ENCODE data around the gene GPR65. TPM values are rescaled to one million over a fixed set of nuclear protein-coding genes. Genes with fewer than 3 reads are reported as not detected.

The GPR65 gene, protein sequence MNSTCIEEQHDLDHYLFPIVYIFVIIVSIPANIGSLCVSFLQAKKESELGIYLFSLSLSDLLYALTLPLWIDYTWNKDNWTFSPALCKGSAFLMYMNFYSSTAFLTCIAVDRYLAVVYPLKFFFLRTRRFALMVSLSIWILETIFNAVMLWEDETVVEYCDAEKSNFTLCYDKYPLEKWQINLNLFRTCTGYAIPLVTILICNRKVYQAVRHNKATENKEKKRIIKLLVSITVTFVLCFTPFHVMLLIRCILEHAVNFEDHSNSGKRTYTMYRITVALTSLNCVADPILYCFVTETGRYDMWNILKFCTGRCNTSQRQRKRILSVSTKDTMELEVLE
- not detected in 2 replicates for total RNA-seq (2014; rRNA removed; shearing (Covaris generic))

DNA sequence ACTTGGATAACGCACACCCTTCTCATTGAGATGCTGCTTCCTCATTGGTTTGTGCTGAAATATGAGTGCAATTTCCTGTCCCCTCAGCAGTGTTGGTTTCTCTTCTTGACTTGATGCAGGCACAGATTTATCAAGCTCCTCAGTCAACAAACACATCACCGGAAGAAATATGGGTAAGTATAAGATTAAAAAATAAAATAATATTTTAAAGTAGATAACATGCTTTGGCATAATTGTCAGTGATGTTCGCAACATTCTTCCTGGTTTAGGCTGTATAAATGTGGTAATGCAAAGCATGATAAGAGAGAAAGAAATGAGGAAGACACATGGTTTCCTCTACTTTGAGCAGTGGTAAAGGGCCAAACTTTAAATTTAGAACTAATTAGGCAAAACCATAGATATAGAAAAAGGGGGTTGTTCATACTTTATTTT, at the start of gene GPR65:
TSS of gene GPR65 (plus strand) at position 86 of the 432 bp plus-strand sequence. CDS start 5,713 bp downstream, outside the sequence.
- no peak for DNase-seq (ENCODE audit: low spot score)

DNA sequence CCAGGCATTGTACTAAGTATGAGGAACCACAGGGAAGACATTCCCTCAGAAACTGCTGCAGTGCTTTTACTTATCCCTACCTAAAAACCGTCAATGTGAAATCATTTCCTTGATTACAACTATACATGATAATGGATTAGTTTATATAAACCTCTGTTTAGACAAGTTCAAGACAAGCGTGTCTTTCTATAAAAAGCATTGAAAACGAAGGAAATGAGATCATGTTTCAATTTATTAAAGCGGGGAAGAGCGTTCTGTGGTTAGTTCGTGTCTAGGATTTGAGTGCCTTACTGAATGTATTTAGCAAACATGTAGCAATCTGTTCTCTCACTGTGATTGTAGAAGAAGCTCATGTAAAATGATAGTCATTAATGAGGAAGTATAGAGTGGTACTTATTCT, 49.4 kb upstream of the GPR65 start:
- DNase-seq (ENCODE audit: low spot score): no peak

DNA sequence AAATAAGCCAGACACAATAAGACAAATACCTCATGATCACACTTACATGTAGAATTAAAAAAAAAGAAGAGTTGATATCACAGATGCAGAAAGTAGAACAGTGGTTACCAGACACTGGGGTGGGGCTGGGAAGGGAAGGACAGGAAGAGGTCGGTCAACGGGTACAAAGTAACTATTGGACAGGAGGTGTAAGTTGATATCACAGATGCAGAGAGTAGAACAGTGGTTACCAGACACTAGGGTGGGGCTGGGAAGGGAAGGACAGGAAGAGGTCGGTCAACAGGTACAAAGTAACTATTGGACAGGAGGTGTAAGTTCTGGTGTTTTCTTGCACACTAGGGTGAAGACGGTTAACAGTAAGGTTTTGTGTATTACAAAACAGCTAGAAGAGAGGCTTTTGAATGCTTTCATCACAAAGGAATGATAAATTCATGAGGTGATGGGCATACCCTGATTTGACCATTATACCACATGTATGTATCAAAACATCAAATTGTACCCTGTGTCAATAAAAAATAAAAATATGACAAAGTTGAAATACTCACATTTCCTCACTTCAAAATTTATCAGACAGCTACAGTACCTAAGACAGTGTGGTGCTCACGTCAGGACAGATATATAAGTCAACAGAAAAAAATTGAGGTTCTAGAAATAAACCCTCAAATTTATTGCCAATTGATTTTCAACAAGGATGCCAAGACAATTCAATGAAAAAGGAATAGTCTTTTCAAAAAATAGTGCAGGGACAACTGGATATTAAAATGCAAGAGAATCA, 44.7 kb upstream of the GPR65 start:
- no peak for DNase-seq (ENCODE audit: low spot score)

DNA sequence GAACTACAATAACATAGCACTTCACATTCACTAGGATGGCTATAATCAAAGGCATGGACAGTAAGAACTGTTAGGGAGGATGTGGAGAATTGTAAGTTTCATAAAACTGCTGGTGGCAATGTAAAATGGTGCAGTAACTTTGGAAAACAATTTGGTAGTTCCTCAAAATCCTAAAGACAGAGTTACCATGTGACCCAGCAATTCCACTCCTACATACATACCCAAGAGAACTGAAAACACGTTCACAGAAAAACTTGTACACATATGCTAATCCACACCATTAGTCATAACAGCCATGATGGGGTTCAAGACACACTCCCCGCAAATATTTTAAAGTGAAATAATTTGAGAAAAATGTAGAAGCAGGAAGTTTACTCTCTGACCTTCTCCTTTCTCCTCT, 43.7 kb upstream of the GPR65 start:
- DNase-seq (ENCODE audit: low spot score): no peak

DNA sequence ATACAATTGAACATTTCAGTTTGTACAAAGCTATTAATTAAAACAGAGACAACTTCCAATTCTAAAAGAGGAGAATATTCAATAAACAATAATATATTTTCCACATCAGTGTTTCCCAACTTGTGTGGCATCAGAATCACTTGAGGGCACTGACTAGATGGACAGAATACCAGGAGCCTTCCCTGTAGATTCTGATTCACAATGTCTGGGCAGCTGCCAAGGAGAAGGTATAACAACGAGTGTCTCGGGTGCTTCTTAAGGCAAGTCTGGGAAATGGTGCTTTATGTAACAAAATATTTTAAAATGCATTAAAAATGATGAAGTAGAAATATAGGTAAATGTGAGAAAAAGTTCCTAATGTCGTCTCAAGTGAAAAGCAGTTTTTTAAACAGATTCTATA, 38.1 kb upstream of the GPR65 start:
- no peak for DNase-seq (ENCODE audit: low spot score)

DNA sequence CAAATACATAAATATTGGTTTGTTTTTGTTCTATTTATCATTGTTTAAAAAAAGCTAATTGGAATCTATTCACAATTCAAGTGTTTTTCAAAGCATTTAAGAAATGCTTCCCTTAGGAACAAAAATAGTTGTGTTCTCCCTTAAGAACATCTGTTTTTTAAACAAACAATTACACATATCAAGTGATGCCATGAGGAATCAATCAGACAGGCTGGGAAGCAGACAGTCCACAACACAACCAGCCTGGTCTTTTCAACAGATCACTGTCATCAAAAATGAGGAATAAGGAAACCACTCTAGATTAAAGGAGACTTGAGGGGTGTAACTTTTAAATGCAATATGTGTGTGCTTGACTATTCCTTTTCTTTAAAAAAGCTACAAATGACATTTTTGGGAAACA, 37.4 kb upstream of the GPR65 start:
- DNase-seq (ENCODE audit: low spot score): no peak

DNA sequence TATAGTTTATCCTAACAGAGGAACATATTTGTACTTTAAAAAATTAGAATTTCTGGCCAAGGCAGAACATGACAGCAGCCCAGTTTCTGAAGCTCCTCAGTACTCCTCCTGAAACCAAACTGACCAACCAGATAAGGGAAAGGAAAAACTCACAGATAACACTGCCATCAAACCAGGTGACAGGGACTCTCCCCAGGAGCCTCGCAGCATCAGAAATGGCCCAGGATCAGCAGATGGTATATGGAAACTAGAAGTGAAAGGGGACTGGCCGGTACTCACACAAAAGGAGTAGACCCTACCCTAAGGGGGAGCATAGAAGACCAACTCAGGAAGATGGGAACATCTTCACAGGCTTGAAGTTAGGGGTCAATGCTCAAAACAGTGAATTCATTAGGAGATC, 33.9 kb upstream of the GPR65 start:
- no peak for DNase-seq (ENCODE audit: low spot score)

DNA sequence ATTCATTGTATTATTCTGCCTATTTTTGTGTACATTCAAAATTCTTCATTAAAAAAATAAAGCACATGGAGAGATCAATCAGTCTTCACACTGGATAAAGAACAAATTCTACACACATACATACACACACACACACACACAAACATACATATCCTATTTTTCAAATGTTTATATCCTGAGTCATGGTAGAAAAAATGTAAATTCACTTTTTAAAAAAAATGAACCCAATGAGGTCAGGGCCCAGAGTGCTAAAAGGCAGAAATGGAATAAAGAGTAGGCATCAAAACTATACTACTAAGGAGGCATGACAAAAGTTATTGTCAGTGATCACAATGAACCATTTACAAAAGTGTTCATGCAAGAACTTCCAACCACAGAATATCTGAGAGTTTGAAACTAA, 29.3 kb upstream of the GPR65 start:
- no peak for DNase-seq (ENCODE audit: low spot score)

DNA sequence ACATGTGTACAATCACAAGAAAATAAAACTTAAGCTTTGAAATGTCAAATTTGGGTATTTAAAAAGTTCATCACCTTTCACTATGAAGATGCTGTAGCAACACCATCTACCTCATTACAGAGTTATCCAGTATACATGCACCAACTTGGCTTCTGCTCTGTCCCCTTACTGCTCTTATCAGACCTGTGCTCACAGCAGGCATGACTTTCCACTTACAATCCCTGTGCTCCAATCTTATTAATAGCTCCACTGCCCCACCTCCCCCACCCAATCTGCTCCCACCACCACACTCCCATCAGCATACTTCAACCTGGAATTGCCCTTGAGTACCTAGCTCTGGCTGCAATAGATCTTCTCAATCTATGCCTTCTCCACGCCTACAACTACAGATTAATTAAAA, 25.2 kb upstream of the GPR65 start:
- no peak for DNase-seq (ENCODE audit: low spot score)

DNA sequence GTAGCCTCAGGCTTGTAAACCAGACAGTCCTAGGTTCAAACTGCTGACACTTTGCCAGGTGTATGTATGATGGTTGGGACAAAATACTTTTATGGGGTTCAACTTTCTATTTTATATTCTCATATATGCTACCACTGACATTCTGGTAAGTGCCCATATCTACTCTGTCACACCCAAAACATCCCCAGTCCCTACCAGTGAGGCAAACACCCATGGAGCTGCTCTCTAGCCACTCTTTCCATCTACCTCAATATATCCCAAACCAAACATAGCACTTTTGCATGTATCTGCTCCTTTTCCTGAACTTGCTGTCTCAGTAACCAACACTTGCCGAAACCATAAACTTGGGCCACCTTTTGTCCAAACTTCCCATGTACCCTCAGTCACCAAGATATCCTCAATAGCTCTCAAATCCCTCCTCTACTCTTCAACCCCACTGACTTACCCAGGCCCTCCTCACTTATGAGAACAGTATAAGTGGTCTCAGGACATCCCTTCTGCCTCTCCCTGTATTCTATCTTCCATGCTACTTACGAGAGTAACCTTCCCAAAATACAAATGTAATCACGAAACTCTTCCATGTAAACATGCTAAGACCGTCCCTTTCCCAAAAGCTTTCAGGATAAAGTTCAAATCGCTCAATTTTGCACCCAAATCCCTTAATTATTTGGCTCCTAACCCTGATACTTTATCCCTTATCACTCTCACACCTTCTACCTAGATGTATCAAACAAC, 15.5 kb upstream of the GPR65 start:
- no peak for DNase-seq (ENCODE audit: low spot score)

DNA sequence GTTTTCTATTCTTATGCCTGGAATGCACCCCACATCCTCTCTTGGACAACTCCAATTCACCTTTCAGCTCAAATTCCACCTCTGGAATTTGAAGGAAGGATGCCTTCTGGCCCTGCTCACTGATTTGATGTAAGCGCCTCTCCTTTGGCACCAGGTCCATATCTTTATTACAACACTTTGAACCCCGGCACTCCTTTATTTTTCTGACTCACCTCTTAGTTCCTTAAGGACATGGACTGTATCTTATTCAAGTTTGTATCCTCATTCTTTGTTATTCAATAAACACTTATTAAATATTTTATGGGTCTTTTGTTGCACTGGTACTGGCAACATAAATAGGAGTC, 15.0 kb upstream of the GPR65 start:
- DNase-seq (ENCODE audit: low spot score): no peak

DNA sequence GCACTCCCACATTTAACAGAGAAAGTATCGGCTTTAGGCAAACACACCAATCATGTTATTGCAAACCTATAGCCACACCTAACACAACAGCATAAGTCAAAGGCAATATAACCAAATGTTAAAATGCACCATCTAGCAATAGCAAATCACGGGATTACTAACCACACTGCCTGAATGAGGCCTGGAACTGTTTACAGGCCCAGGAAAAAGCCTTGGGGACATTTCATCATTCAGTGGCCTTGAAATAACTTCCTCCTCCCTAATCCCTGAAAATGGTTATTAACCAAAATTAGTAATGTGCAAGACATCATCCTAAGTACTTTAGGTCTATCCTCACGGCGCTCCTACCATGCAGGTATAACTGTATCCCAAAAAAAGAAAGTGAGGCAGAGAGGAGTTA, 14.3 kb upstream of the GPR65 start:
- DNase-seq (ENCODE audit: low spot score): no peak

DNA sequence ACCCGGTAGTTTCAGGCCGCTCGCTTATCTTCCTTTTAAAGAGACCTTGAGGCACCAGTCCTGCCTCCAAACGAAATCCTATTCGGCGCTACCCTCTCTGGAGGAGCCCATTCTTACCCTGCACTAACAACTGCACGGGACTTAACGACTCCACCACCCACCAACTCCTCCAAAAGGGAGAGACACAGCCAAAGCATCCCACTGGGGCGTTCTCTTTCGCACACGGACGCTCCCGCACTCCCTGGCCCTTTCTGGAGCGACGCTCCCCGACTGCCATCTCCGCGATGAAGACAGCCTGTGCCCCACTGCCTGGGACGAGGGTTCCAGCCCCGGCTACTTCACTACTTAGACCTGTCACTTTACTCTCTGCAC, 12.6 kb upstream of the GPR65 start:
- DNase-seq (ENCODE audit: low spot score): no peak

DNA sequence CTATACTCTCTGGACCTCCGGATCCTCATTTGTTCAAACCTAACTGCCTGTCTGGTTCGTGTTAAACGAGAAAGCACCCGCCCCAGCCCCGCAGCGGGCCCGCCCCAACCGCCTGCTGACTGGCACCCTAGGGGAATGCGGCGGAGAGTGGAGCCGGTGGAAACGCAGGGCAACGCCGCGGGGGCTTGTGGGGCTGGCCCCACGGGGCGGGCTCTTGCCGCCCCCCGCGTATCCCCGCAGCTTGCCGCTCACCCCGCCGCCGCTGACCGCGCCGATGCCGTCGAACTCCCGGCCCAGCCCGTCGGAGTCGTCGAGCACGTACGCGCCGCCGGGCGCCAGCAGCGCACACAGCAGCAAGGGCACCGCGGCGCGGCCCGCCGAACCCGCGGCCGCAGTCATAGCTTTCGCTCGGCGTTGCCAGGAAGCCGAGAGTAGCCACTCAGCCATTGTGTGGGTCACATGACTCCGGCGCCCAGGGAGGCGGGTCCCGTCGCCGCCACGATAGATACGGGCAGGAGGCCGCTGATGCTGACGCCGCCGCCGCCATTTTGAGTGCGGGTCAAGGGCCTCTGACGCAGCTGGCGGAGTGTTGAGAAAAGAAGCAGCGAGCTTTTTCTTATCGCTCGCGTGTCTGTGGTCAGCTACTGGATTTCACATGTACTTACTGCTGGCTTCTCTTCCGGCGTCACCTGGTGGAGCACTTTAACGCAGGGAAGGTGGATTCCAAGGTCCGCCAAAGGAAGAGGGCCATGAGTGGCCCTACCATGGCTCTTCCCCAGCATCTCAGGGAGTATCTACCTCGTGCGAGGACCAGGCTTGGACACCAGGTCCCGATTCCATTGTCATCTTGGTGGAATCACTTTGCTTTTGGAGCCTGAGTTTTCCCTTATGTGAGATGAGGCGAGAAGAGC, 12.0 kb upstream of the GPR65 start, which contains the start of gene GALC:
TSS of gene GALC (minus strand) at position 465 of the 911 bp plus-strand sequence. CDS start at position 447, 18 bp downstream.
- no peak for DNase-seq (ENCODE audit: low spot score)

DNA sequence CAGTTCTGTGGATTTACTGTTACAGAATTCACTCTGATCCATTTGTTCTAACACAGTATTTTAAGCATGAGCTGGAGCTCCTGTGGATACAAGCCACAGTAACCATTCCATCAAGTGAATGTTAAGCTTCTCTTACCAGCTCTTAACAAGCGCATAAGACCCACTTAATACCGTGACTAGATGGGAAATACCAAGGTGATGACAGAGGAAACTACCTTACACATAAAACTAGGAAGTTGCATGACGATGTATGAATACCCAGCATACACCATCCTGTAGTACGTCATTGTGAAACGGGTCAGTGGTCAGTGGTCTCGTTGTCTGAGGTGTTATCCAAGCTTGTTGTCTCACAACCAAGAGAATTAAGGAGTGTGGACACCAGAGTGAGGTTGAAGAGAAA, 10.0 kb upstream of the GPR65 start:
- DNase-seq (ENCODE audit: low spot score): no peak

DNA sequence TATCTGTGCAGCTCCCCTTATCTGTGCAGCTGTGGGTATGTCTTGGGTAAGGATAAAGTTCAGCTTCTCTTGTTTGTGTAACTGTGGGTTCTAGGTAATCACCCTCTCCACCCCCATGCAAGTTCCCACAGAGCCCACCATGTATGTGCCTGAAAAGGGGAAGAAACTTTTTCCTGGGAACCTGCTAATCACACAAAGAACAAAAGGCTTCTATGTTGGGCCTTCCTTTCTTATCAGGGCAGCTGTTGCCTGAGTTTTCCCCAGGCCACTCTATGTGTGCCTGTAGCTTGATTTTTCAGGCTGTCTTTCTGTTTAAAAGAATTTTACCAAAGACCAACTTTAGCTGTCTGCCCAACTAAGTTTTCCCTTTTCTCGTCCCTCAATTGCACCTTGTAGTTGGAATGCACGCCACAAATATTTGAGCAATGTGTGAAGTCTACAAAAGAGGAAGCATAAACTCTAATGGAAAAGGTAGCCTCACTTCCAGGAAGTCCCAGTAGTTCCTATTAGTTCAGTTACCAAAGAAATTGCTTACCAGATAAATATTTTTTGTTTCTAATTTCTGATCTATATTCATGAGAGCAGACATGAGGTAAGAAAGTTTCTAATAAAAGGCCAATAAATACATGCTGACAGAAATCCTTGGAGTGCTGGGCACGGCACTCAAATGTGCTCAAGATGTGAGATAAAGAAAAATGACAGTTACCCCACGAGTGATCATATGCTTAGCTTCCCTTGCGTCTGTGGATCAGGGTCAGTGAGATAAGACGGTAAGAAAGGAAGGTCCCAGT, 9.2 kb upstream of the GPR65 start:
- DNase-seq (ENCODE audit: low spot score): peak; percentile 3

DNA sequence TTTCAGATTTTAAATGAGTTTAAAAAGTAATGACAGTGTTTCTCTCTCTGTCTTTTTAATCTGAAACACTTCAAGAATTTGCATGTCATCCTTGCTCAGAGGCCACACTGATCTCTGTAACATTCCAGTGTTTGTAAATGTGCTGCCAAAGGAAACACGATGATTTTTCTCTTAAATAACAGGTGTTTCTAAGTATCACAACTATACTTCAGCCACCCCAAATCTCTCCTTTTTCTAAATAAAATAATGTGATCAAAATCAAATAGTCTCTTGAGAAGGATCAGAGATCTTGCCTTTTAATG, 8.7 kb upstream of the GPR65 start:
- DNase-seq (ENCODE audit: low spot score): peak; percentile 2

DNA sequence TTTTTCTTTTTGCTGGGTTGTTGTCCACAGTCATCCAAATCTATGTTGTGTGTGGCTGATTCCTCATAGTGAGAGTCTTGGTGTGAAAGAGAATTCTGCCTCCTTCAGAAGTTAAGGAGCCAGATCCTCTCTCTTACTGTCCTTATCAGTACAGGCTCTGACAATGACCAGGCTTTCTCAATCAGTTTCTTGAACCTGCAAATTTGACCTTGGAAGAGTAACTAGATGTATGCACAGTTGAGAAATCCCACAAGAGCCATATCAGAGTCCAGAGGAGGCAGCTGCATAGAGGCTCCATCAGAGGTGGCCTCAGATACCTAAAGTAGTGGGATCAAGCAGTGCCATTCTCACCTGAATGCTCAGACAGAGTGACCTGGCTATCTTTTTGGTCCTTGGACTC, 6.5 kb upstream of the GPR65 start:
- no peak for DNase-seq (ENCODE audit: low spot score)

DNA sequence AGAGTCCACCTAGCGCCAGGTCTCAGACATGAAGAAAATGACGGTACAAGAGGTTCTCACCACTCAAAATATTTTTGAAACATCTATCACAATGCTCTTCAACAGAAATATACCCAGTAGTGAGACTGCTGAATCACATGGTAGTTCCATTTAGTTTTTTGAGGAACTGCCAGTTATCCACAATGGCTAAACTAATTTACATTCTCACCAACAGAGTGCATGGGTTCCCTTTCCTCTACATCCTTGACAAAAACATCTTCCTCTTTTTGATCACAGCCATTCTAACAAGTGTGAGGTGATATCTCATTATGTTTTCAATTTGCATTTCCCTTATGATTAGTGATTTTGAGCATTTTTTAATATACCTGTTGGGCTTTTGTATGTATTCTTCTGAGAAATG, 5.7 kb upstream of the GPR65 start:
- no peak for DNase-seq (ENCODE audit: low spot score)

DNA sequence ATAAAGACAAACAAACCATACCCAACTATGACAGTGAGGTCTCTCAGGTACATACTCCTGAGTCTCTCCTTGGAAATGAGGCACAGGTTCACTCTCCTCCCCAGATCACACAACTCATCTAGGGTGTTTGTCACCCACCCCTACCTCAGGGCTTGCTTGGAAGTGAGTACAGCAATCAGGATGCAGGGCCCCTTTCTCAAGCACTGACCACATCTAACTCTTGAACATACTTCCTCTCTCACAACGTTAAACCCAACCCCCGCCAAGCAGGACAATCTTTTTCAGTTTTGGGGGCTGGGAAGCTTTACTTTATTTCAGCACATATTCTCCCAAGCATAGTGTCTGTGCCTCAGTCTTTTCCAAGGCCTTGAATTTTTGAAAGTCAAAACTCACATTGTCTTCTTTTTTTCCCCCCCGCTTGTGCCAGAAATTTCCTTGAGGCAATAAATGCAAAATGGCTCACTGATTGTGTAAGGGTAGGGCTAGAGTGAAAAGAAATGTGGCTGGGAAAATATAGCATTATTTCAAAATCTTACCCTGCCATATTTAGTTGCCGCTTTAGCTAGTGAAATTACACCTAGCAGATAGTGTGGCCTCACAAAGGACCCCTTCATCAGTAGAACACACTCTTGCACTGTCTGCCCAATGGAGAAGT, 2.4 kb upstream of the GPR65 start:
- DNase-seq (ENCODE audit: low spot score): no peak

Measured in A172 (cell line).